A673 (cell line): ENCODE data around the gene LPIN3. TPM values are rescaled to one million over a fixed set of nuclear protein-coding genes. Genes with fewer than 3 reads are reported as not detected.

Source experiments
- BruUV-seq: library from RNA; stranded (reverse); fragments of 400-500 nt; replicated peaks from 2 replicates; lab custom pipeline; 2021; lab: Mats Ljungman, UMichigan
- CTCF ChIA-PET: fragments of 300-600 bp; sonication (Branson Sonifier 250); formaldehyde crosslinking; loops from one replicate; lab custom pipeline; 2022; ENCODE audit warnings: antibody characterized with exemption; lab: Charles Lee
- POLR2A ChIA-PET: fragments of 300-600 bp; sonication (Branson Sonifier 250); formaldehyde crosslinking; loops from one replicate; lab custom pipeline; 2022; ENCODE audit warnings: antibody characterized with exemption; ENCODE audit not compliant: low non-redundant PET; lab: Charles Lee
- DNase-seq: peaks from one replicate; pipeline ENCODE4 v3.0.0-alpha.2; 2015; ENCODE audit warnings: low spot score
- H3K27ac ChIP-seq: fragments of 200-600 bp; sonication (generic); 2 replicates; pipeline ENCODE4 v1.5.1; 2016; ENCODE audit warnings: mixed run types, low read depth, mild to moderate bottlenecking, mixed read lengths, antibody characterized with exemption, low read length; ENCODE audit not compliant: poor library complexity, severe bottlenecking
- H3K27me3 ChIP-seq: fragments of 200-600 bp; sonication (generic); replicated peaks from 2 replicates; pipeline ENCODE4 v1.6.1; 2017; ENCODE audit warnings: mixed run types, low read depth, mild to moderate bottlenecking, mixed read lengths, antibody characterized with exemption, low read length; ENCODE audit not compliant: insufficient read depth, poor library complexity
- H3K36me3 ChIP-seq: fragments of 200-600 bp; sonication (generic); 2 replicates; pipeline ENCODE4 v1.6.1; 2016; ENCODE audit warnings: mixed run types, mild to moderate bottlenecking, mixed read lengths, antibody characterized with exemption, low read length; ENCODE audit not compliant: insufficient read depth, poor library complexity, severe bottlenecking
- H3K4me1 ChIP-seq: fragments of 200-600 bp; sonication (generic); 2 replicates; pipeline ENCODE4 v1.6.1; 2017; ENCODE audit warnings: mixed run types, mild to moderate bottlenecking, mixed read lengths, antibody characterized with exemption, low read length; ENCODE audit not compliant: insufficient read depth, poor library complexity, severe bottlenecking
- H3K4me3 ChIP-seq: fragments of 200-600 bp; sonication (generic); 2 replicates; pipeline ENCODE4 v1.5.1; 2016; ENCODE audit warnings: low read depth, mixed run types, mild to moderate bottlenecking, mixed read lengths, low read length; ENCODE audit not compliant: poor library complexity, severe bottlenecking
- H3K9me3 ChIP-seq: fragments of 200-600 bp; sonication (generic); 2 replicates; pipeline ENCODE4 v1.6.1; 2016; ENCODE audit warnings: mixed run types, low read depth, mild to moderate bottlenecking, mixed read lengths, antibody characterized with exemption, low read length; ENCODE audit not compliant: poor library complexity, severe bottlenecking
- EZH2 ChIP-seq: fragments of 200-600 bp; sonication (generic); IDR thresholded peaks from 2 replicates; pipeline ENCODE4 v1.6.1; 2017; ENCODE audit warnings: borderline replicate concordance, low read depth, mild to moderate bottlenecking, mixed read lengths, antibody characterized with exemption, low read length; ENCODE audit not compliant: poor library complexity, severe bottlenecking
- intact Hi-C: fragments of 100-400 bp; cut with micrococcal nuclease; formaldehyde crosslinking; loops from one replicate; pipeline ENCODE4 v1.10.0; 2022; ENCODE audit not compliant: unreplicated experiment
- total RNA-seq: library from RNA; stranded (reverse); gene quantifications from 2 replicates; pipeline ENCODE4 v1.2.3, GENCODE V29; 2021
- TF ChIP-seq, protein P1 (sequence below): fragments of 300-800, 200-600 bp; sonication (generic); conservative IDR thresholded peaks from 2 replicates; pipeline ENCODE4 v1.5.1; 2017; ENCODE audit warnings: low read depth, mild to moderate bottlenecking, antibody characterized with exemption, low read length, moderate library complexity, mixed read lengths

The LPIN3 gene
- total RNA-seq, 1 experiment from 2014 or later = 1.3 TPM

DNA sequence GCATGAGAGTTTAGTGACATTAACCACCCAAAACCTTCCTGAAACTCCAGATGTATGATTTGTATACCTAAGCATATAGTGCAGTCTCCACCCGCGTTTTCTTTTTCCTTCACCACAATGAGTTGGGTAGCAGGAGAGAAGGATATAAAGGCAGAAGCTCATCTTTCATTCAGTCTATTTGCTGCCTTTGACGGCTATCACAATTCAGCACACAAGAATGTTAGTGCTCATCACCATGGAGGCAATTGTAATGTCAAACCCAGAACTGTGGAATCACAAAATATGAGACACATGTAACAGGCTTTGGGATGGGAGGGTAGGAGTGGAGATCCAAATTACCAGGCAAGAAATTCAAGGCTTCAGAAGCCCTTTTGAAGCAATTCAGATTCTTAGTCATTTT is 40.7 kb upstream of the LPIN3 start:
- intact Hi-C loops = no loop called here
- CTCF ChIA-PET = no interaction called here
- Histone ChIP-seq H3K9me3 (no peaks in the 10 kb centered on the region), H3K27ac (no peak overlapping the region), H3K4me1 (no peaks in the 10 kb centered on the region), H3K36me3 (no peaks in the 10 kb centered on the region), H3K4me3 (no peak overlapping the region), H3K27me3 (no peaks in the 10 kb centered on the region)
- POLR2A ChIA-PET = no interaction called here
- no TSS peak for BruUV-seq
- DNase-seq = no peak
- TF ChIP-seq, protein P1, sequence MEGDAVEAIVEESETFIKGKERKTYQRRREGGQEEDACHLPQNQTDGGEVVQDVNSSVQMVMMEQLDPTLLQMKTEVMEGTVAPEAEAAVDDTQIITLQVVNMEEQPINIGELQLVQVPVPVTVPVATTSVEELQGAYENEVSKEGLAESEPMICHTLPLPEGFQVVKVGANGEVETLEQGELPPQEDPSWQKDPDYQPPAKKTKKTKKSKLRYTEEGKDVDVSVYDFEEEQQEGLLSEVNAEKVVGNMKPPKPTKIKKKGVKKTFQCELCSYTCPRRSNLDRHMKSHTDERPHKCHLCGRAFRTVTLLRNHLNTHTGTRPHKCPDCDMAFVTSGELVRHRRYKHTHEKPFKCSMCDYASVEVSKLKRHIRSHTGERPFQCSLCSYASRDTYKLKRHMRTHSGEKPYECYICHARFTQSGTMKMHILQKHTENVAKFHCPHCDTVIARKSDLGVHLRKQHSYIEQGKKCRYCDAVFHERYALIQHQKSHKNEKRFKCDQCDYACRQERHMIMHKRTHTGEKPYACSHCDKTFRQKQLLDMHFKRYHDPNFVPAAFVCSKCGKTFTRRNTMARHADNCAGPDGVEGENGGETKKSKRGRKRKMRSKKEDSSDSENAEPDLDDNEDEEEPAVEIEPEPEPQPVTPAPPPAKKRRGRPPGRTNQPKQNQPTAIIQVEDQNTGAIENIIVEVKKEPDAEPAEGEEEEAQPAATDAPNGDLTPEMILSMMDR = no peak
- TF ChIP-seq EZH2 = no peak

DNA sequence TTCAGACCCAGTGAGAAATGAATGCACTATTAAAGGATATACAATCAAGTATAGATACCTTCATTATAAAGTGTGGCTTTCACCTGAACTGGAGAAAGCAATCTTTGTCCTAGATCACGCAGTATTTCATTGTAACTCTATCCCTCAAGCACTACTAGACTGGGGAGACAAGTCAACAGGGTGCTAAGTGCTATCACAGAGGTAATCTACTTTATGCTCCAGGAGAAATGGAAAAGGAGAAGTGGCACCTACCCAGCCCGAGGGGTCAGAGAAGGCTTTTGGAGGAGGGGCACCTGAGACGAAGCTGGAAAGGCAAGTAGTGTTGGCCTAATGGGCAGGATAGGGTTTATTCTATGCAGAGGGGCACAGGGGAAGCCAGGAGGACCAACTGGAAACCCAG is 40.2 kb upstream of the LPIN3 start:
- no peak for DNase-seq
- Histone ChIP-seq H3K4me3 (no peak overlapping the region), H3K27me3 (no peaks in the 10 kb centered on the region), H3K27ac (no peak overlapping the region), H3K36me3 (no peaks in the 10 kb centered on the region), H3K9me3 (no peaks in the 10 kb centered on the region), H3K4me1 (no peaks in the 10 kb centered on the region)
- CTCF ChIA-PET = no interaction called here
- intact Hi-C loops = no loop called here
- POLR2A ChIA-PET = no interaction called here
- TF ChIP-seq EZH2 = no peak
- TF ChIP-seq, protein P1 = no peak
- BruUV-seq = no TSS peak

DNA sequence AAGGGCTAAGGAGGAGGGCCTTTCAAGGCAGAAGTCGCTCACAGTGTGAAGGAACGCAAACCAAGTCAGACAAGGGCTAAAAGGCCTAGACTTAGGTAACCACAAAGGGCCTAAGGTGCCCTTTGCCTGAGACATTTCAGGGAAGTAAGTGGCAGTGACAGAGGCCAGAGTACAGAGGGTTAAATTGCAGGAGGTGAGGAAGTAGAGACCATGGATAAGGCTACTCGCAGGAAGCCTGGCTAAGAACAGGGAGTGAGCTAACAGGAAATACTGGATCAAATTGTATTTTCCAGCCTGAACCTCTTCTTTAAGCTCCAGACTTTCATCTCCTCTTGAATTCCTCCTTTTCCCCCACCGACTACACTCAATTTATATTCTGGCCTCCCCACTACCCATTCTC is 39.7 kb upstream of the LPIN3 start:
- no TSS peak for BruUV-seq
- no peak for DNase-seq
- Histone ChIP-seq H3K4me3 (no peak overlapping the region), H3K9me3 (no peaks in the 10 kb centered on the region), H3K4me1 (no peaks in the 10 kb centered on the region), H3K27ac (no peak overlapping the region), H3K36me3 (no peaks in the 10 kb centered on the region), H3K27me3 (no peaks in the 10 kb centered on the region)
- ChIA-PET CTCF (no interaction called here), POLR2A (no interaction called here)
- intact Hi-C loops = no loop called here
- no peak for TF ChIP-seq EZH2
- TF ChIP-seq, protein P1 = no peak
